NT2/D1 (cell line): ENCODE measurements around the gene EFCAB6.
A peak's percentile ranks its signal among the peaks of the same experiment; 100 is the strongest.

Experiments
- DNase-seq: peaks from one replicate; pipeline ENCODE4 v3.0.0-alpha.2; 2011; ENCODE audit warnings: low read depth, low spot score
- H3K27me3 ChIP-seq: 2 replicates; pipeline ENCODE4 v1.6.0; 2011; ENCODE audit warnings: mild to moderate bottlenecking; ENCODE audit not compliant: insufficient read length, insufficient read depth
- H3K36me3 ChIP-seq: 2 replicates; pipeline ENCODE4 v1.6.1; 2011; ENCODE audit warnings: mild to moderate bottlenecking, low read length, mixed read lengths; ENCODE audit not compliant: insufficient read depth, insufficient read length
- H3K4me1 ChIP-seq: 2 replicates; pipeline ENCODE4 v1.5.1; 2011; ENCODE audit not compliant: insufficient read depth, insufficient read length
- H3K4me3 ChIP-seq: 2 replicates; pipeline ENCODE4 v1.5.1; 2011; ENCODE audit warnings: low read depth; ENCODE audit not compliant: insufficient read length
- H3K9ac ChIP-seq: 2 replicates; pipeline ENCODE4 v1.6.0; 2011; ENCODE audit warnings: low read depth; ENCODE audit not compliant: insufficient read length
- H3K9me3 ChIP-seq: 2 replicates; pipeline ENCODE4 v1.5.1; 2011; ENCODE audit warnings: mild to moderate bottlenecking, low read length; ENCODE audit not compliant: insufficient read depth
- SUZ12 ChIP-seq: IDR thresholded peaks from 2 replicates; pipeline ENCODE4 v1.6.1; 2011; ENCODE audit not compliant: insufficient read length, insufficient read depth; ENCODE audit errors: extremely low read depth
- YY1 ChIP-seq: IDR thresholded peaks from 2 replicates; pipeline ENCODE4 v1.6.1; 2011; ENCODE audit not compliant: insufficient read length, insufficient read depth
- ZNF274 ChIP-seq: IDR thresholded peaks from 2 replicates; pipeline ENCODE4 v1.6.1; 2011; ENCODE audit warnings: mild to moderate bottlenecking, low read depth, low read length

Gene EFCAB6

DNA sequence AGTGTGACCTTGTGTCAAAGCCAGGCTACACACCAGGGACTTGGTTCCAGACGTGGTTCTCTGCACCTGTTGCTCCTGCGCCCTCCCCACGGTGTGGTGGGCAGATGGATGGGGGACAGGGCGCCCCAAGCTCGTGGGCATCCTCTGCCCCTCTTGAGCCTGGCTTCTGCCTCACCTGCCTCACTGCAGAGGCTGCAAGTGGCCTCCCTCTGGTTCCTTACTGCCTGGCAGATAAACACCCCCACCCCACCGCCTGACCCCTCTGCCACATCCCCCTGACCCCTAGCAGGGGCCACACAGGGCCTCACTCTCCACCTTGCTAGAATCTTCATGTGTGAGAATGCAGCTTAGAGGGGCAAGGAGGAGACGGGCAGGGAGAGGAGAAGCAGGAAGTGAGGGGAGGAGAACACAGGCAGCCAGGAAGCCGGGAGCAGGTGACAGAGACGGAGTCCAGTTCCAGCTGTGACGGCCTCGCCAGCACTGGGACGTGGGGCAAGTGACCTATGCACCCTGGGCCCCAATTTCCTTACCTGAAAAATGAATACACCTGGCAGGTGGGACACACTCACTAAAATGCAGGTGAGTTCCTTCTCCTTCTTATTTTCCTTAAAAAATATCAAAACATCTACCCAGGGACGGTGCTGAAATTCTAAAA lies 178.3 kb downstream of the EFCAB6 start:
- H3K9me3 ChIP-seq: no peaks in the 10 kb centered on the region
- no peaks in the 10 kb centered on the region for H3K27me3 ChIP-seq
- no peak overlapping the region for H3K4me3 ChIP-seq
- H3K9ac ChIP-seq: peak overlapping the region; percentile 4
- TF ChIP-seq YY1: no peak
- TF ChIP-seq ZNF274: no peak
- no peak for TF ChIP-seq SUZ12
- no peaks in the 10 kb centered on the region for H3K36me3 ChIP-seq
- peaks cover 6% of the 10 kb centered on the region for H3K4me1 ChIP-seq
- DNase-seq: no peak

DNA sequence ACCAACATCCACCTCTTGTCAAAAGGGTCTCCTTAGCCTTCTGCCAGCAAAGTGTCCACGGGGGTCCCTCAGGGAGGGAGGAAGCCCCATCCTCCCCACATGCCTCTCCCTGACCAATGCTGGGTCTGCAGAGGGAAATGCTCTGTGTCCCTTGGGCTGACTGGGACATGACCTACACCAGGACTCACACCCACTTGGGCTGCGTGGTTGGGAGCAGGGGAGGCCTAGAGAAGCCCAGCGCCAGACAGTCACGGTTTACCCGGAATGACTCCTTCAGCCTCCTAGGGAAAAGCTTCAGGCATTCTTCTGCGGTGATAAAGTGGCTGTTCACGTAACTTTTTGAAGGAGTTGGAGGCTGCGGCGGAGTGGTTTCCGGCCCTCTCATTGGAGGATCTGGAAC lies 180.3 kb downstream of the EFCAB6 start:
- Histone ChIP-seq H3K4me3 (no peak overlapping the region), H3K9me3 (no peaks in the 10 kb centered on the region), H3K9ac (no peak overlapping the region), H3K27me3 (no peaks in the 10 kb centered on the region), H3K36me3 (no peaks in the 10 kb centered on the region), H3K4me1 (peaks cover 6% of the 10 kb centered on the region)
- DNase-seq: no peak
- TF ChIP-seq YY1 (no peak), ZNF274 (no peak), SUZ12 (no peak)

DNA sequence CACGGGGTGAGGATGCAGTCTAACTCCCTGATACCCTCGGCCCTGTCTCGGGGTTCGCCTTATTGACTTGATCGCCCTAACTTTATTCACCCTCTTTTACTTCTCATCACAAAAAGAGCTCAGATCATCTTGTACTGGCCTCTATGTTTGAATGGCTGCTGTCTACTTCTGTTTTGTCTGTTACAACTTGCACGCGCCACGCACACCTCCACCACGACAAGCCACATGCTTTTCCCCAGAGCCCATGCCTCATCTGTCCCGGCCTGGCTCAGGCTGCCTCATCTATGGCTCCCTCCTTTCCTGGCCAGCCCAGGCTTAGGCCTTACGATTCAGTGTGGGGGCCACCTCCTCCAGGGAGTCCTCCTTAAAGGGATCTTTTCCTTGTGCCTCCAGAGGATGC lies 180.9 kb downstream of the EFCAB6 start:
- Histone ChIP-seq H3K4me1 (peaks cover 6% of the 10 kb centered on the region), H3K9ac (no peak overlapping the region), H3K4me3 (no peak overlapping the region), H3K9me3 (no peaks in the 10 kb centered on the region), H3K36me3 (no peaks in the 10 kb centered on the region), H3K27me3 (no peaks in the 10 kb centered on the region)
- DNase-seq: no peak
- no peak for TF ChIP-seq SUZ12
- TF ChIP-seq ZNF274: no peak
- no peak for TF ChIP-seq YY1

DNA sequence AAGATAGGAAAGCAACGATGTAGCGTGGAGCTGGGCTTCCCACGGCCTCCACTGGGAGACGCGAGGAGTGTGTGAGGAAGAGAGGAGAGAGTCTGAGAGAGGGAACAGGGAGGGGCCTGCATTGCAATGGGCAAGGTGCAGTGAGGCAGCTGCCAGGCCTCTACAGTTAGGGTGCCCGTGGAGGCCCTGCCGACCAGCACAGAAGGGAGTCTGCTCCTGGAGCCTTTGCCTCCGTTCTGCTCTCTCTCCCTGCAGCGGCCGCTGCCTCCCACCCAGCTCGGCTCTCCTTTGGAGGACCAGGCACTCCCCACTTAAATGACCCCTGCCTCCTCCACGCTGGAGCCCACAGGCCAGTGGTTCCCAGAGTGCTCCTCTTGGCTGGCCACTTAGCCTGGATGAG lies 181.7 kb downstream of the EFCAB6 start:
- Histone ChIP-seq H3K27me3 (no peaks in the 10 kb centered on the region), H3K4me1 (peaks cover 6% of the 10 kb centered on the region), H3K36me3 (no peaks in the 10 kb centered on the region), H3K9me3 (no peaks in the 10 kb centered on the region), H3K4me3 (no peak overlapping the region), H3K9ac (no peak overlapping the region)
- DNase-seq: no peak
- TF ChIP-seq SUZ12: no peak
- no peak for TF ChIP-seq YY1
- no peak for TF ChIP-seq ZNF274

DNA sequence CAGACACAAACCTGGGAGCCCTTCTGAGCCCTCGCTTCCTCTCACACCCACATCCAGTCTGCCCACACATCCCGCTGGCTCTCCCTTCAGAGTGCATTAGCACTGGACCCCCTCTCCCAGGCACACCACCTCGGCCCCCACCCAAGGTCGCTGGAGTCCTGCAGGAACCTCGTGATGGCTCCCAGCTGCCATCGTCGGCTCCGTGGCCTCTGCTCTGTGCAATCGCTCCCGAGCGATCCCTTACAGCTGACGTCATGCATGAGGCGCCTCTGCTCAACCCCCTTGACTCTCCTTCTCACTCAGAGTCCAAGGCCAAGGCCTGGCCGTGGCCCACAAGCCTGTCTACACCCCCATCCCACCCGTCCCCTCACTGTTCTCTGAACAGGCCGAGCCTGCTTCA lies 183.9 kb downstream of the EFCAB6 start:
- Histone ChIP-seq H3K9ac (no peak overlapping the region), H3K4me1 (no peaks in the 10 kb centered on the region), H3K27me3 (no peaks in the 10 kb centered on the region), H3K4me3 (no peak overlapping the region), H3K36me3 (no peaks in the 10 kb centered on the region), H3K9me3 (no peaks in the 10 kb centered on the region)
- no peak for DNase-seq
- TF ChIP-seq YY1 (no peak), ZNF274 (no peak), SUZ12 (no peak)

DNA sequence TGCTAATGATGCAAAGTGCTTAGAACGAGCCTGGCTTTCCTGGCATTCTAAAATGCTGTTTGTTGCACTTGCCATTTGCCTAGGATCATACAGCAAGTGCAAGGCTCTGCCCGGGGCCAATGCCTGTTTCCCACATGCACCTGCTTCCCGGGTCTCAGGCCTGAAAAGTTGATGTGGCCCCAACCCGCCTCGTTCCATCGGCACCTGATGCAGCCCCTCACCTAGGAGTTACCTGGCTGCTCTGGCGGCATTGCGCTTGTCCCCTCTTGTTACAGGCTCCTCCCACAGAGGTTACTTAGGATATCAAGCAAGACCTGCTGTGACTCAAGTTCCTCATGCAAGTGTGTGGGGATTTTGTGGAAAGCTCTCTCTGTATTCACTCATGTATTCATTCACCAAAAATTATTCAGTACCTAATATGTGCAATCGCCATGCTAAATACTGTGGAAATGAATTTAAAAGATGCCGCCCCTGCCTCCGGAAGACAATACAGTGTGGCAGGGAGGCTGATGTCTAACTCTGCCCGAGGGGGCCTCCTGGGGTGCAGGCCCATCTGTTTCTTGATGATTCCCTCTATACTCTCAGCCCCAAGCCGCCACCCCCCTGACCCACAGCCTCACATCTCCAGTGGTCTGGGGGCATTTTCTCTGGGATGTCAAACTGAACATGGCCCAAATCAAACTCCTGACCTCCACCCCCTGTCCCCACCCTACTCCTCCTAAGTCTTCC lies 184.5 kb downstream of the EFCAB6 start:
- no peak overlapping the region for H3K4me3 ChIP-seq
- H3K4me1 ChIP-seq: no peaks in the 10 kb centered on the region
- H3K9me3 ChIP-seq: no peaks in the 10 kb centered on the region
- TF ChIP-seq SUZ12: no peak
- no peaks in the 10 kb centered on the region for H3K27me3 ChIP-seq
- no peak for DNase-seq
- H3K36me3 ChIP-seq: no peaks in the 10 kb centered on the region
- H3K9ac ChIP-seq: no peak overlapping the region

DNA sequence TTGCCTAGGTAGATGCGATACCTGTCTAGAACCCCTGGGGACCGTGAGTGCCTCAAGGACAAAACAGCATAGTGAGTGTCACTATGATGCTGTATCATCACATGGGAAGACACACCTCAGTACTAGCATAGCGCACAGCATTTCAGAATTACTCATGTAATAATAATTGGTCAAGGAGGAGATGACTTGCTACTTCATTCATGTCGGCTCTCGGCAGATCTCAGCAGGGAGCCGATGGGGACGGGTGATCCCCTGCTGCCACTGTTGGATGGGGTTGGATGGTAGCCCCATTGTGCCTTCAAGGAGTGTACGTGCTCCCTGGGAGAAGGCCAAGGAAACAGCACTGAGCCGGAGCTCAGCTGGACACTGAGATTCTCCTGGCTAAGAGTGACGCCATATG lies 186.9 kb downstream of the EFCAB6 start:
- Histone ChIP-seq H3K9me3 (0 out of 2 replicates have a peak, but pooled peaks cover 2% of the 10 kb centered on the region), H3K4me1 (no peaks in the 10 kb centered on the region), H3K4me3 (no peak overlapping the region), H3K36me3 (no peaks in the 10 kb centered on the region), H3K9ac (no peak overlapping the region), H3K27me3 (no peaks in the 10 kb centered on the region)
- TF ChIP-seq YY1: no peak
- TF ChIP-seq SUZ12: no peak
- TF ChIP-seq ZNF274: no peak
- DNase-seq: no peak
